Trophoblast cell (in vitro differentiated cells and primary cell): ENCODE results near the gene ARMC9. TPM values are rescaled to one million over a fixed set of nuclear protein-coding genes. Genes with fewer than 3 reads are reported as not detected.
A peak's percentile ranks its signal among the peaks of the same experiment; 100 is the strongest.

ENCODE experiments used
- DNase-seq, 2 donors: peaks; one replicate each; pipeline ENCODE4 v3.0.0-alpha.2; 2016
- H2AFZ ChIP-seq: 2 replicates; pipeline ENCODE4 v1.6.1; 2013; ENCODE audit warnings: low read length, moderate library complexity, mild to moderate bottlenecking; ENCODE audit not compliant: insufficient read depth, poor library complexity
- H2AK5ac ChIP-seq: 2 replicates; pipeline ENCODE4 v1.6.1; 2013; ENCODE audit warnings: mild to moderate bottlenecking, low read length
- H2BK120ac ChIP-seq: 2 replicates; pipeline ENCODE4 v1.6.1; 2013; ENCODE audit warnings: low read length, mild to moderate bottlenecking, moderate library complexity; ENCODE audit not compliant: insufficient read depth, poor library complexity
- H2BK12ac ChIP-seq: 2 replicates; pipeline ENCODE4 v1.6.1; 2013; ENCODE audit warnings: mild to moderate bottlenecking, low read length, moderate library complexity
- H2BK5ac ChIP-seq: 2 replicates; pipeline ENCODE4 v1.6.1; 2013; ENCODE audit warnings: low read length, low read depth, moderate library complexity, mild to moderate bottlenecking; ENCODE audit not compliant: poor library complexity
- H3K14ac ChIP-seq: 2 replicates; pipeline ENCODE4 v1.6.1; 2013; ENCODE audit warnings: mild to moderate bottlenecking, low read length
- H3K18ac ChIP-seq: 2 replicates; pipeline ENCODE4 v1.6.1; 2013; ENCODE audit warnings: mild to moderate bottlenecking, low read length
- H3K23ac ChIP-seq: 2 replicates; pipeline ENCODE4 v1.6.1; 2013; ENCODE audit warnings: low read length
- H3K27ac ChIP-seq: 2 replicates; pipeline ENCODE4 v1.5.1; 2013; ENCODE audit warnings: low read depth, mild to moderate bottlenecking, inconsistent platforms, low read length, moderate library complexity
- H3K27me3 ChIP-seq: 2 replicates; pipeline ENCODE4 v1.6.1; 2013; ENCODE audit warnings: inconsistent platforms, mild to moderate bottlenecking, low read length, moderate library complexity; ENCODE audit not compliant: insufficient read depth
- H3K36me3 ChIP-seq, 2 experiments: 1 replicate in 1 of 2; 2 replicates in 1 of 2; pipeline ENCODE4 v1.6.1; 2013; ENCODE audit warnings: low read length in 2 of 2, mild to moderate bottlenecking in 2 of 2, moderate library complexity in 1 of 2; ENCODE audit not compliant: insufficient read depth in 2 of 2, control insufficient read depth in 1 of 2
- H3K4ac ChIP-seq: 2 replicates; pipeline ENCODE4 v1.6.1; 2013; ENCODE audit warnings: low read depth, mild to moderate bottlenecking, low read length, moderate library complexity
- H3K4me1 ChIP-seq, 2 experiments: 1 replicate in 1 of 2; 2 replicates in 1 of 2; pipeline ENCODE4 v1.6.1; 2013; ENCODE audit warnings: low read length in 2 of 2, mild to moderate bottlenecking in 2 of 2, moderate library complexity in 1 of 2; ENCODE audit not compliant: insufficient read depth in 2 of 2, control insufficient read depth in 1 of 2
- H3K4me2 ChIP-seq: 2 replicates; pipeline ENCODE4 v1.6.1; 2013; ENCODE audit warnings: inconsistent platforms, mild to moderate bottlenecking, low read length, moderate library complexity
- H3K4me3 ChIP-seq: 2 replicates; pipeline ENCODE4 v1.5.1; 2013; ENCODE audit warnings: mild to moderate bottlenecking, low read depth, low read length, inconsistent platforms
- H3K79me1 ChIP-seq: one replicate; pipeline ENCODE4 v1.6.1; 2013; ENCODE audit warnings: low read length
- H3K79me2 ChIP-seq: 2 replicates; pipeline ENCODE4 v1.6.1; 2013; ENCODE audit warnings: low read length, mild to moderate bottlenecking; ENCODE audit not compliant: control insufficient read depth, insufficient read depth, poor library complexity
- H3K9ac ChIP-seq: 2 replicates; pipeline ENCODE4 v1.6.1; 2013; ENCODE audit warnings: mild to moderate bottlenecking, low read length
- H3K9me3 ChIP-seq: 2 replicates; pipeline ENCODE4 v1.6.1; 2013; ENCODE audit warnings: low read depth, mild to moderate bottlenecking, control low read depth, inconsistent platforms, low read length; ENCODE audit not compliant: insufficient read depth
- H4K12ac ChIP-seq: 2 replicates; pipeline ENCODE4 v1.6.1; 2013; ENCODE audit warnings: low read depth, mild to moderate bottlenecking, low read length, moderate library complexity
- H4K8ac ChIP-seq: 2 replicates; pipeline ENCODE4 v1.6.1; 2013; ENCODE audit warnings: low read depth, mild to moderate bottlenecking, low read length, moderate library complexity
- H4K91ac ChIP-seq: one replicate; pipeline ENCODE4 v1.6.1; 2013; ENCODE audit warnings: low read depth, mild to moderate bottlenecking, low read length, moderate library complexity
- WGBS: extraction: QIAGEN DNeasy Blood & Tissue Kit; methylation state at CpG from one replicate; pipeline ENCODE4 v1.1.7; 2013; ENCODE audit warnings: missing lambda C conversion rate; ENCODE audit not compliant: insufficient read length, insufficient coverage; ENCODE audit errors: extremely low coverage; 5-methylcytosine and 5-hydroxymethylcytosine counted together
- polyA plus RNA-seq: library from polyadenylated mRNA; stranded (reverse); fragments of 200-250 nt; gene quantifications from 2 replicates; pipeline ENCODE4 v1.2.3, GENCODE V29; 2013

The ARMC9 gene
- 11.6 and 12.5 TPM in 2 replicates for polyA plus RNA-seq

- H3K4ac ChIP-seq = no peak within 1 kb of the TSS
- peak within 1 kb of the TSS; percentile 5 for H2BK5ac ChIP-seq
- H3K9ac ChIP-seq = peak within 1 kb of the TSS; percentile 96
- peak within 1 kb of the TSS; percentile 56 for H2BK12ac ChIP-seq
- H3K14ac ChIP-seq = peak within 1 kb of the TSS; percentile 25
- peak within 1 kb of the TSS; percentile 97 for H3K4me2 ChIP-seq
- peak; percentile 66 to 76 for DNase-seq
- no peaks in the 10 kb centered on the region for H3K27me3 ChIP-seq
- H2AK5ac ChIP-seq = peak within 1 kb of the TSS; percentile 64
- peak within 1 kb of the TSS; percentile 86 for H3K4me3 ChIP-seq
- peak within 1 kb of the TSS; percentile 76 for H4K8ac ChIP-seq
- H3K18ac ChIP-seq = peak within 1 kb of the TSS; percentile 2
- H3K36me3 ChIP-seq = peaks cover 3 to 4% of the 10 kb centered on the region in 2 experiments
- peaks cover 3% of the 10 kb centered on the region for H3K9me3 ChIP-seq
- H3K23ac ChIP-seq = no peak within 1 kb of the TSS
- H2BK120ac ChIP-seq = no peak within 1 kb of the TSS
- no CpG with 5 or more reads among the region's 83 CpGs for WGBS
- peak within 1 kb of the TSS; percentile 63 for H4K91ac ChIP-seq
- H3K79me1 ChIP-seq = peaks cover 7% of the 10 kb centered on the region
- H3K79me2 ChIP-seq = peaks cover 4% of the 10 kb centered on the region
- peak within 1 kb of the TSS; percentile 38 for H3K27ac ChIP-seq
- H3K4me1 ChIP-seq = peaks cover 10 to 14% of the 10 kb centered on the region in 2 experiments
- peak within 1 kb of the TSS; percentile 87 for H4K12ac ChIP-seq
- H2AFZ ChIP-seq = peak within 1 kb of the TSS; percentile 77
Measured at GRCh38 chr2:231198291-231199173, at the start of gene ARMC9. ARMC9 (plus strand) TSS chr2:231198631; CDS start chr2:231206239, 7,608 bp downstream.

- Histone ChIP-seq H2BK120ac (no peak overlapping the region), H4K8ac (no peak overlapping the region), H2BK5ac (no peak overlapping the region), H3K36me3 (peaks cover 11 to 12% of the 10 kb centered on the region in 2 experiments), H3K27me3 (no peaks in the 10 kb centered on the region), H3K9me3 (no peaks in the 10 kb centered on the region), H3K23ac (no peak overlapping the region), H2AK5ac (no peak overlapping the region), H3K27ac (no peak overlapping the region), H3K4ac (no peak overlapping the region), H3K9ac (no peak overlapping the region), H3K4me1 (no peaks in the 10 kb centered on the region), H2AFZ (no peak overlapping the region), H4K91ac (no peak overlapping the region), H3K79me2 (no peaks in the 10 kb centered on the region), H3K79me1 (no peaks in the 10 kb centered on the region), H3K4me3 (no peak overlapping the region), H3K14ac (no peak overlapping the region), H4K12ac (no peak overlapping the region), H3K4me2 (no peak overlapping the region), H2BK12ac (no peak overlapping the region), H3K18ac (no peak overlapping the region)
- DNase-seq = no peak
- no CpG with 5 or more reads among the region's 8 CpGs for WGBS
Measured at GRCh38 chr2:231152800-231153557, 45.5 kb upstream of the ARMC9 start.

- Histone ChIP-seq H3K27me3 (no peaks in the 10 kb centered on the region), H3K18ac (no peak overlapping the region), H3K4me3 (no peak overlapping the region), H2AFZ (no peak overlapping the region), H3K4ac (no peak overlapping the region), H2BK5ac (no peak overlapping the region), H2BK120ac (no peak overlapping the region), H3K27ac (no peak overlapping the region), H3K9me3 (no peaks in the 10 kb centered on the region), H2BK12ac (no peak overlapping the region), H4K91ac (no peak overlapping the region), H3K4me2 (no peak overlapping the region), H3K36me3 (peaks cover 7 to 11% of the 10 kb centered on the region in 2 experiments), H3K23ac (no peak overlapping the region), H3K79me1 (no peaks in the 10 kb centered on the region), H4K8ac (no peak overlapping the region), H3K4me1 (peaks cover 1 to 2% of the 10 kb centered on the region in 2 experiments), H3K14ac (no peak overlapping the region), H3K9ac (no peak overlapping the region), H3K79me2 (no peaks in the 10 kb centered on the region), H2AK5ac (no peak overlapping the region), H4K12ac (no peak overlapping the region)
- DNase-seq = no peak
Measured at GRCh38 chr2:231159306-231159705, 39.1 kb upstream of the ARMC9 start.

- Histone ChIP-seq H2BK5ac (no peak overlapping the region), H4K91ac (no peak overlapping the region), H3K18ac (no peak overlapping the region), H2AFZ (no peak overlapping the region), H4K12ac (no peak overlapping the region), H3K4ac (no peak overlapping the region), H3K14ac (no peak overlapping the region), H2AK5ac (no peak overlapping the region), H3K79me2 (no peaks in the 10 kb centered on the region), H3K4me2 (no peak overlapping the region), H2BK12ac (no peak overlapping the region), H3K23ac (no peak overlapping the region), H4K8ac (no peak overlapping the region), H3K4me3 (no peak overlapping the region), H3K9ac (no peak overlapping the region), H3K4me1 (peaks cover 1 to 2% of the 10 kb centered on the region in 2 experiments), H2BK120ac (no peak overlapping the region), H3K27ac (no peak overlapping the region), H3K36me3 (peaks cover 5 to 9% of the 10 kb centered on the region in 2 experiments), H3K27me3 (no peaks in the 10 kb centered on the region), H3K9me3 (no peaks in the 10 kb centered on the region), H3K79me1 (no peaks in the 10 kb centered on the region)
- no CpG with 5 or more reads among the region's 5 CpGs for WGBS
- no peak for DNase-seq
Measured at GRCh38 chr2:231160701-231161100, 37.7 kb upstream of the ARMC9 start.
